ENCODE measurements around the gene CBLN3. TPM values are rescaled to one million over a fixed set of nuclear protein-coding genes. Genes with fewer than 3 reads are reported as not detected.

CBLN3 gene
- total RNA-seq, 1 donor from 2014 or later: 0.51 TPM

GRCh38 chr14:24395609-24396582, 33.6 kb downstream of the CBLN3 start:
- DNase-seq: no peak
- TF ChIP-seq CTCF (IDR thresholded peaks at IDR 0.05; ENCODE audit: partially characterized antibody, unreplicated experiment): no peak
- Mint-ChIP-seq H3K4me1 (ENCODE audit: low read depth, unreplicated experiment) (peaks cover 4% of the 10 kb centered on the region), H3K9me3 (ENCODE audit: unreplicated experiment) (no peaks in the 10 kb centered on the region), H3K4me3 (ENCODE audit: unreplicated experiment) (no peak overlapping the region), H3K27me3 (ENCODE audit: unreplicated experiment) (peaks cover 3% of the 10 kb centered on the region), H3K27ac (ENCODE audit: unreplicated experiment) (peak overlapping the region; percentile 17), H3K36me3 (ENCODE audit: unreplicated experiment) (no peaks in the 10 kb centered on the region)

- H3K27ac Mint-ChIP-seq (ENCODE audit: unreplicated experiment): no peak overlapping the region
- H3K9me3 Mint-ChIP-seq (ENCODE audit: unreplicated experiment): no peaks in the 10 kb centered on the region
- H3K4me3 Mint-ChIP-seq (ENCODE audit: unreplicated experiment): no peak overlapping the region
Measured at GRCh38 chr14:24394275-24394674, 35.2 kb downstream of the CBLN3 start.

GRCh38 chr14:24392325-24393091, 37.0 kb downstream of the CBLN3 start:
- no peak overlapping the region for H3K27ac Mint-ChIP-seq (ENCODE audit: unreplicated experiment)
- H3K9me3 Mint-ChIP-seq (ENCODE audit: unreplicated experiment): no peaks in the 10 kb centered on the region
- H3K36me3 Mint-ChIP-seq (ENCODE audit: unreplicated experiment): no peaks in the 10 kb centered on the region
- TF ChIP-seq CTCF (IDR thresholded peaks at IDR 0.05; ENCODE audit: partially characterized antibody, unreplicated experiment): no peak
- DNase-seq: no peak
- no peak overlapping the region for H3K4me3 Mint-ChIP-seq (ENCODE audit: unreplicated experiment)
- H3K27me3 Mint-ChIP-seq (ENCODE audit: unreplicated experiment): peaks cover 6% of the 10 kb centered on the region
- no peaks in the 10 kb centered on the region for H3K4me1 Mint-ChIP-seq (ENCODE audit: low read depth, unreplicated experiment)

More at GRCh38 chr14:24394275-24394674, 35.2 kb downstream of the CBLN3 start:
- no peak for DNase-seq
- TF ChIP-seq CTCF (IDR thresholded peaks at IDR 0.05; ENCODE audit: partially characterized antibody, unreplicated experiment): no peak
- Mint-ChIP-seq H3K27me3 (ENCODE audit: unreplicated experiment) (peaks cover 6% of the 10 kb centered on the region), H3K4me1 (ENCODE audit: low read depth, unreplicated experiment) (no peaks in the 10 kb centered on the region), H3K36me3 (ENCODE audit: unreplicated experiment) (no peaks in the 10 kb centered on the region)

GRCh38 chr14:24390701-24391468, 38.6 kb downstream of the CBLN3 start:
- no peak overlapping the region for H3K27ac Mint-ChIP-seq (ENCODE audit: unreplicated experiment)
- H3K27me3 Mint-ChIP-seq (ENCODE audit: unreplicated experiment): peaks cover 4% of the 10 kb centered on the region
- no peaks in the 10 kb centered on the region for H3K36me3 Mint-ChIP-seq (ENCODE audit: unreplicated experiment)

More at GRCh38 chr14:24390701-24391468, 38.6 kb downstream of the CBLN3 start:
- Mint-ChIP-seq H3K9me3 (ENCODE audit: unreplicated experiment) (no peaks in the 10 kb centered on the region), H3K4me1 (ENCODE audit: low read depth, unreplicated experiment) (no peaks in the 10 kb centered on the region), H3K4me3 (ENCODE audit: unreplicated experiment) (no peak overlapping the region)
- no peak for DNase-seq
- TF ChIP-seq CTCF (IDR thresholded peaks at IDR 0.05; ENCODE audit: partially characterized antibody, unreplicated experiment): no peak

Data from glutamatergic neuron (in vitro differentiated cells).